HG03095 (cell line): ENCODE results near the gene SNX5.
"Not testable (repeated sequence)": the region's sequence is repeated elsewhere in the genome, so short reads cannot be mapped to it uniquely, and the experiment has no call there.

ENCODE experiments used
- ATAC-seq: cut with Tn5 transposase; IDR thresholded peaks from one replicate; pipeline ENCODE4 v1.9.1; 2021; ENCODE audit warnings: moderate library complexity; ENCODE audit not compliant: unreplicated experiment

The SNX5 gene

DNA sequence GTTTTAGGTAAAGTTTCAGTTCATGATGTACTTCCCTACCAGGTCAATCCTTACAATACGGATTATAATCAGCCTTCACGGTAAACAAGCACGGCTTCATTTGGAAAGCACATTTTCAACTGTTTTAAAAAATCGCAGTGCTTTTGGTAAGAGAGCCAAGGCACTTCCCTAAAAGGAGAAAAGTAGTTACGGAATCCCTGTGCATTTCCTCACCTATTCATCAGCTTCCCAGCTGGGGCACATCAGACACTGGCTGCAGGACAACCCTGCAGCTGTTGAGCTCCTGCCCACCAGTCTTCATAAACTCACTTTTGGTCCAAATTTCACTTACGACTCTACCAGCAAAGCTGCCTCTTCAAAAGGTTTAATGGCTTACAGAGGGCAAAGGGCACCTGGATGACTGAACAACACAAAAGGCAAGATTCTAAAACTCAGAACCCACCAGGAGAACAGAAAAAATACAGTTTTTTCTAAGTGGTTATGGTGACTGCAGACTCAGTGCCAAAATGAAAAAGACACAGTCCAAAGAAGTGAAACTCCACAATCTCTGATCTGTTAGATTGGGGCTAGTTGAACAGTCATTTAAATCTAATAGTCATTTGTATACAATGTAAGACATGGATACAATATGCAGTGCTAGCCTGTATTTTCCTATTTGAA lies 7.5 kb downstream of the SNX5 start:
- ATAC-seq = no peak

DNA sequence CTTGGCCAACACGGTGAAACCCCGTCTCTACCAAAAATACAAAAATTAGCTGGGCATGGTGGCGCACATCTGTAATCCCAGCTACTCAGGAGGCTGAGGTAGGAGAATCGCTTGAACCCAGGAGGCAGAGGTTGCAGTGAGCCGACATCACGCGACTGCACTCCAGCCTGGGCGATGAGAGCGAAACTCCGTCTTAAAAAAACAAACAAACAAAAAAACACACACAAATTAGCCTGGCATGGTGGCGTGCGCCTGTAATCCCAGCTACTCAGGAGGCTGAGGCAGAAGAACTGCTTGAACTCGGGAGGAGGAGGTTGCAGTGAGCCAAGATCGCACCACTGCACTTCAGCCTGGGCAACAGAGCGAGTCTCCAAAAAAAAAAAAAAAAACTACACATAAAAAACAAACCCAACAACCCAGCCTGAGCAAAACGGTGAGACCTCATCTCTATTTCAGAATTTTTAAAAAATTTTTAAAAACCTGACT lies 8.2 kb downstream of the SNX5 start:
- not testable (repeated sequence) for ATAC-seq

DNA sequence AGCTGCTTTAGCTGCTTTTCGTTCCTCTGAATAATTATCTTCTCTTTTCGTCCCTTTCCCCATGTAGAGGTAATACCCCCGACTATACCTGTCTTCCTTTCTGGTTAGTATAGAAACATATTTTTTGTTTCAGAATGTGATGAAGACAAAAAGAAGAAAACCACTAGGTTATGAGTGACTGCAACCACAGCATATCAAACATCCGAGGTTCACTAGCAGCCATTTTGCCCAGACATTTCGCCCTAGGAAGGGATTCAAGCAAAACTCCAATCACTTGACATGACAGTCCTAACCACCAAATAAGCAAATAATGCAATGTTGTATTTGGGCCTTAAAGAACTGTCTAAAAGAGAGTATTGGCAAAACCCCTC lies 9.4 kb downstream of the SNX5 start:
- peak; percentile 43 for ATAC-seq

DNA sequence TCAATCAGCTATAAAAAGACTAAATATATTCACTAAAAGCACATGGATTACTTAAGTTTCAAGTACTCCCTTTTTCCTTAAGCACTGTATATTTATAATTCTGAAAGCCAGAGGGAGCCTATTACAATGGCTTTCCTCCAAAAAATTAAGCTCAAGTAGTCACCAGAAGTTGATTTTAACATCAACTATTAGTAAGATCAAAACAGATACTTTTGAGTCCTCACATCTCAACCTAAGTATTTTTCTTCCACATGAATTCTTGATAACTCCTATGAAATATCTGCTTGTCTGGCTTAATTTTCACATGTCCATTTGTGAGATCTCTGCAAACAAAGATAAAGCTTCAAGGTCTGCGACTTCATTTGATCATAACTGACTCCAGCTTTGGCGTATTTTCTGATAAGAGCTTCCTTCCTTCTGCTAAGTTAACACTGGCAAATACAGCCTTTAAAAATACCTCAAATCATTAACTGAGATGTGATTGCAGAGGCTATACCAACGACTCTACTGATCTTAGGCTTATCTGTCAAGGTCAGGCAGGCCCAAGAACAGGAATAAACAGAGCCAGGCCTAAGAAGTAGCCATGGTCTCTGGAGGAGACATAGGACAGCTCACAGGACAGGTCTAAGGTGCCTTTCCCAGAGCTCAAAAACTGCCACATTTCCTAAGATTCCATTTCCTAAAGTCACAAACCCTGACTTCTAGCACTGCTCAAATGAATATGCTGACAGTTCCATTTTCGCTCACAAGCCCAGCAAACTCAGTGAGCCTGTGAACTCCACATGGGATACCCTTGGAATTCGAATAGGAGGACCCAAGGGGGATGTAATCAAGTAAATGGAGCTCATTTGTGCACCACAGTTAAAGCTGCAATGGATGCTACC lies 10.0 kb downstream of the SNX5 start:
- no peak for ATAC-seq

DNA sequence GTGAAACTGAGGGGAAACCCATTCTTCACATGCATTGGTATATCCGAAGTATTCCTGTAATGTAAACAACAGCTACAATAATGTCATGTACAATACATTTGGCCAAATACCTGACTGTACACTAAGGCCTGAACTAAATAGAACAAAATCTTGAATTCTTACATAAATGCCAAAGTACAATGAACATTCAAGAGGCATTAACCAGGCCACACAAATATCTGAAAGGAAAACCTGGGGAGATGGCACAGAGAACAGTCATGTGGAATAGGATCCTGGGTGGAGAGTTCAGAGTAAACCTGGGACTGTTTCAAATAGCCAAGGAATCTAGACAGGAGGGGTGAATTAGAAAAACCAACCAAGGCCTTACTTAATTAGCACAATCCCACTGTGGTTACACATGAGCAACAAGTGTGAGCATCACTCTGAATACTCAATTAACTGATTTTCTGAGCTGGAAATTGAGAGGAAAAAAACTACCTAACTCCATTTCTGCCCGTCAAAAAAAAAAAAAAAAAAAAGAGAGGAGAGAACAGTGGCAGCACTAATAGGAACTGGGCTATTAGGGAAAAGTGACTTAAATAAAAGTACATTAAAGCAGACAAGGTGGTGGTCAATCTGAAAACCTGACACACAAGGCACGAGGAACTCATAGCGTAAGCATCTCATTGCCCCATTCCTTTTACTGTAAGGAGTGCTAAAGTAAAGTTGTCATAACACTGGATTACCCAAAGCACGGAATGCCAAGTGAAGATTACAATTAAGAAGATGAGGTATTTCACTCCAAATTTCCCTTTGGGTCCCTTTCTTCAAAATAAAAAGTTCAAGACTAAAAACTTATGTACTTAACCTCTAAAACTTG lies 10.9 kb downstream of the SNX5 start:
- ATAC-seq = no peak

DNA sequence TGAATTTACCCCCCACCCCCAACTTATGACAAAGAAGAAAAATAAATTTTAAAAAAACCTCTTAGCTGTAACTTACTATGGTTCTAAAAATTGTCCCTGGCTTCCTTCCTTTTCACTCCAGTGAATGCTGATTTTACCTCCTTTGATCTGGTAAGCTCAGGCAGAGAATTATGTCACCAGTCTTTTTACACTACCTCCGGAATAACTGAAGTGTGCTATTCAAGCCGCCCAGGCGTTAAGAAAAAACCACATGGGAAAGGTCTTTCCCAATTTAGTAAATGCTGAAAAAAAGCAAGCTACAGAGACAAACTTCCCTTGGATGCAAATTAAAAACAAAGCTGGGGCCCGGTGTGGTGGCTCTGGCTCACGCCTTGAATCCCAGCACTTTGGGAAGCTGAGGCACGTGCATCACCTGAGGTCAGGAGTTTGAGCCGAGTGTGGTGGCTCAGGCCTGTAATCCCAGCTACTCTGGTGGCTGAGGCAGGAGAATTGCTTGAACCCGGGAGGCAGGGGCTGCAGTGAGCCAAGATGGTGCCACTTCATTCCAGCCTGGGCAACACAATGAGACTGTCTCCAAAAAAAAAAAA lies 12.4 kb downstream of the SNX5 start:
- ATAC-seq = no peak

DNA sequence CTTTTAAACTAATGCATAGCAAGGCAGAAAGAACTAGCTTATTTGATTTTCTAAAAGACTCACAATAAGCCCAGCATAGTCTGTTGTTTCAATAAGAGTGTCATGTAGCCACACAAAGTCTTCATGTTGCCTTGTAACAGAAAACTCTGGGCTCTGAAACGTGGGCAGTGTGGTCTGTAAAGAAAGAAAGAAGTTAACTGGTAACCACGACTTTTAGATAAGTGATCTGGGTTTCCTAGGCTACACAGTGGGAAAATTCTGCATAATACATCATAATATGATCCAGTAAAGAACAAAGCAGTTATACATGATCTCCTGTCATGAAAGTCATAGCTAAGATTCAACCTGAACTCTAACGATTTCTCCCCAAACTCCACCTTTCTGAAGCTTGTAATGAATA lies 13.3 kb downstream of the SNX5 start:
- ATAC-seq = no peak

DNA sequence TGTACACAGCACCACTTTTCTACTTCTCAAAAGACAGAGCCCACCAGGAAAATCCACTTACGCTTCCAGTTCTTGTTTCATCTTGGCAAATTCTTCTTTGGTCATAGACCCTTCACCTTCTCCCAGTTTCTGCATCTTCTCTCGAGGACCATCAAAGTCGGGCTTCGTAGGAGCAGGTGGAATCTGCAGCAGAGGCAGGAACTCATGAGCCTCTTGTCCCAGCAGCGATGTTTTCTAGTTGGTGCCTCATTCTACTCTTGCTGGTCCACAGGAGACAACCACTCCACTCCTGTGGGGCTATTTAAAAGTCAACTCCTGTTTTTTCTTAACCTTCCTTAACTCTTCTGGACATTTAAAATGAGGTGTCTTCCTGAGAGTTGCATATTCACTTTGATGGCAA lies 14.7 kb downstream of the SNX5 start:
- no peak for ATAC-seq

DNA sequence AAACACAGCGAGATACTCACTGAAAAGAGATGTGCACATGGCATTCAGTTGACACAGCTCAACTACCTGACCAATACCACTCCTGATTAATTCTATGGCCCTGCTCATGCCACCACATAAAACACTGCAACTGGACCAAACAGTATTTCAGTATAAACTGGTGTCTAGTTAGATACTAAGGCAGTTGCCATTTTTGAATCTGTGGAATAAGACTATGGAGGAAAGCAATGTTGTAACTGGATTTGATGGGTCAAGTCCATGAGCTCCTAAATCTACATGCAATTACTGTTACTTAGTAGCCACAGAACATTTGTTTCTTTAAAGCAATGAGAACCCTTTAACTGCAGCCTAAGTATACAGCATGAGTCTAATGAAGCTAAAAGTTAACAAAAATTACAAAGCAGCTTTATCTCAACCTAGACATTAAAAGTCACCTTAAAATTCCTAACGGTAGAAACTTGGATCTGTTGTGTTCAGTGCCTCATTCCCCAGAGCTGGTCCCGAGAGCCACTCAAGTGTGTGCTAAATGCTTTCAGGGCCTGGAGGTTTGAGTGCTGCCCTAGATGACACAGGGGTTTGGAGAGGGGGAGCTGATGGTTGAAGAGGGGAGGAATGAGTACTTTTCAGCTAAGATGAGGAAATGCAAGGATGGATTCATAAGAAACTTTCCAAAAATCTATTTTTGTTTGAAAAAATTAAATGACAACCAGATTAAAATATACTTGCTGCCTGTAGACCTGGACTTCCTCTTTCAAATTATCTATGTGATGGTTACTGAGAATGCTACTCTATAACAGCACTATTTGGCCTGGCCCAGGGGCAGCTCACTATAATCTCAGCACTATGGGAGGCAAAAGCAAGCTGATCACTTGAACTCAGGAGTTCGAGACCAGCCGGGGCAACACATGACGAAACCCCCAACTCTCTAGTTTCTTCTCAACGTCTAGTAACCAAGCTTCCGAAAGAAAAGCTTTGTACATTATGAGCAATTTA lies 15.6 kb downstream of the SNX5 start:
- no peak for ATAC-seq

DNA sequence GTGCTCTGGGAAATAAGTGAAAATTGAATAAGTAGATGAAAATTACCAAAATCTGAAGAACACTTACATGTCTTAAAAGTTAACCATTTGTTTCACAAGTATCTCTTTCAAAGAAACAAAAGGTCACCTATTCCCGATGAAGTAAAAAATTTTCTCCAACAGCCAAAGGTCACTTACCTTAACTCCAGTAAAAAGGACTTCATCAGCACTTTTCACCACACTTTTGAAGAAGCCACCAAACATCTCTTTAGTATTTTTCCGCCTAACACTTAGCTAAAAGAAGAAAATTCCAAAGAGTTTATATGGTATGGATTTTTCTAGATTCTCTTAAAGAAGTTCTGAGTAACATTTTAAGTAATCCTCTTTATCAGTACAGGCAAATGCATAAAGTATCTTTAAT lies 17.3 kb downstream of the SNX5 start:
- no peak for ATAC-seq

DNA sequence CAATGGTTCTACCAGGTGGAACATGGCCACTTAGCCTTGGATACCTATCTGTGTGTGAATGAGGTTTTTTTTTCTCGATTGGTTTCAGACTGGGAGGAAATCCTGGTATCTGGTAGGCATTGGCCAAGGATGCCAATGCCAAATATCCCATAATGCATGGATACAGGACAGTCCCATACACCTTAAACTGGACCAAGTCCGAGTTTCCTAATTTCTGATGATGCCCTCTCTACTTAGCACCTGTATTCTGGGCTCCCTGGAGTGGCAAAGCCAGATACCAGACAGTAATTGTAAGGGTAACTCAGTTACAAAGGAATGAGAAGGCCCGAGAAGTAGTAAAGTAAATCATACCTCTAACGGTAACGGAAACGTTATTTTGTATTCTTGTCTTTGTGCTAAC lies 17.9 kb downstream of the SNX5 start:
- no peak for ATAC-seq

DNA sequence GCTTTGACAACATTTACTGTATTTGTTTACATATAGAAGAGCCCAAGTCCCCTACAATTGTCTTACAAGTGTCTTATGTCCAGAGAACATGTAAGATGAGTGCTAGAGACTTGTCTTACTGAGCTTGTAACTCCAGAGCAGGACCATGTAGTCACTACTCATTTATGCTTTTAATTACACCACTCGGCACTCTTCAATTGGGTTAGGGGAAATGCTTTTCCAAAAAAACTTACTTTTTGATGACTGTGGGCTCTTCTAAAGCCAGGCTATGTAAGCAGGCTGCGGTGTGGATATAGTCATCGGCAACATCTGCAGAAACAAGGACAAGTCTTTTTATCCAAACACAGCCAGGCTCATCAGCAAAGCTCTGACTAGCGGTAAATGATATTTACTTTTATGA lies 18.7 kb downstream of the SNX5 start:
- ATAC-seq = no peak

DNA sequence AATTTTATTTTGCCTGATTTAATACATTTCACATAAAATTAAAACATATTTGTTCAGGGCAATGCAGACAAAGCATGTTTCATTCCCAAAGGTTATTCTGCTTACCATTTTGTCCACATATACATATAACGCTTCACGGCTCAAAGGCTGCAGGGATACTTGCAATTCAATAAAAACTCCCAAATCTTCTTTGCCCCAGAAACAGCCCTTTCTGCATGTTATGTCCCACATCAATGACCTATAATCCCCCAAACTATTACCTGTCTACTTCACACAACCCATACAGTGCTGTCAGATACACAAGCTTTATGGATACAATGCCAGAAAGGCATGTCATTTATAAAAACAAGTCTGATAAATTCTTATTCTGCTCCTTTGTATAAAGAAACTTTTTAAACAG lies 20.2 kb downstream of the SNX5 start:
- no peak for ATAC-seq

DNA sequence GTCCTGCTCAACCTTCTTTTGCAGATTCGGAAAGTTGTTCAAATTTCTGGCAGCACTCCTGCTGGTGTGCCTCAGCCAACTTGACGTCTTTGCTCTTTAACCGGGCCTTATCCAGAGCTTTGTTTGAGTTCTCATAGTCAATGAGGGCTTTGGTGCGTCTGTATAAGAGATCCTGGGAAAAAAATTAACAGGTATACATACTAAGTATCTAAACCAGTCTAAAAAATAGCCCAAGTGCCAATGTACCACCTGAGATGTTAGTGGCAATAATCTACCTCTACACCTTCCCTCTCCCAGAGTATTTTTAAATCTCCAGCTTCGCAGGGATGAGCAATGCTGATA lies 21.1 kb downstream of the SNX5 start:
- ATAC-seq = no peak

DNA sequence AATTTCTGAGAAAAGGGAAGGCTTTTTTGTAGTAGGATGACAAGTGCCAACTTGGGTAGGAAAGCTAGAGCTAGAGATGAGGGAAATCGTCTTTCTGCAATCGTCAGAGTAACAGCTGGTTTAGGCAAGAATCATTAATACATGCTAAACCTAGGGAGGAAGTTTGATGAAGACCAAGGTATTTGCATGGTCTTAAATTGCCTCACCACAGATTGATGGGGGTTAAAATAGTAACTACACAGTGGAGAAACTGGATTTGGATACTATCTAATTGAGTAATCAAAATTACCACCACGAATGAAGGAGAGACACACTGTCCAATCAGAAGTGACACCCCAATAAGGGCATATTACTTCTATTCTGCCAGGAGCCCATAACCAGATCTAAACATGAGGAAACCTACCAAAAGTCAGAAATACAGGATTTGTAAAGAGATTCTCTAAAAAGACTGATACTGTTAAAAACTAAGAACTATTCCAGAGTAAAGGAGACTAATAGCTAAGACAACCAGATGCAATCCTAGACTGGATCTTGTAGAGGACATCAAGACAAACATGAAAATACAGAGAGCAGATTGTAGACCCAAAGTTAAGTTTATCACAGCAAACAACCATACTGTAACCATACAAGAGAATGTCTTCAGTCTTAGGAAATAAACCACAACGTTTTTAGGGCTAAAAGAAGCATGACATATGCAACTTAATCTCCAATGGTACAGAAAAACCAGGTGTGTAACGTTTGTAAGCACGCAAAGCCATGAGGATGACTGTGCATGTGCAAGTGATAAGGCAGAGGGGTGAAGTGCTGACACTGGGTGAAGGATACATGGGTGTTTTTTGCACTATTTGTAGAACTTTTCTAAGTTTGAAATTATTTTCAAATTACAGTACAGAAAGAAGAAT lies 21.8 kb downstream of the SNX5 start:
- ATAC-seq = no peak

DNA sequence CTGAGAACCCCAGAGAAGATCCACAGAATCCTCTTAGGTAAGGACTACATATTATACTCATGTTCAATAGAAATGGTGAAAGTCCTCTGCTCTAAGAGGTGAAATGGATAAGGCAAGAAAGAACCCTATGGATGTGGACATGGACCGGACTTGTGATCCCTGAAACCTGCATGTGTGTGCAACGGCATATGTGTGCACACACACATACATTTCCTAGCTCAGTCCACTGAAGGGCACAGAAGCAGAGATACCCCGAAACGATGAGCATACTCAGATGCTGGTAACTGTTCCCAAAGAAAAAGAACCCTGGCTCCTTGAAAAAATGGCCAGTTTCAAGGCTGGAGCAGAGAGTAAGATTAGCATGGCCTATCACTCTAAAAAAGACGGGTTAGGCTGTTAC lies 22.6 kb downstream of the SNX5 start:
- no peak for ATAC-seq

DNA sequence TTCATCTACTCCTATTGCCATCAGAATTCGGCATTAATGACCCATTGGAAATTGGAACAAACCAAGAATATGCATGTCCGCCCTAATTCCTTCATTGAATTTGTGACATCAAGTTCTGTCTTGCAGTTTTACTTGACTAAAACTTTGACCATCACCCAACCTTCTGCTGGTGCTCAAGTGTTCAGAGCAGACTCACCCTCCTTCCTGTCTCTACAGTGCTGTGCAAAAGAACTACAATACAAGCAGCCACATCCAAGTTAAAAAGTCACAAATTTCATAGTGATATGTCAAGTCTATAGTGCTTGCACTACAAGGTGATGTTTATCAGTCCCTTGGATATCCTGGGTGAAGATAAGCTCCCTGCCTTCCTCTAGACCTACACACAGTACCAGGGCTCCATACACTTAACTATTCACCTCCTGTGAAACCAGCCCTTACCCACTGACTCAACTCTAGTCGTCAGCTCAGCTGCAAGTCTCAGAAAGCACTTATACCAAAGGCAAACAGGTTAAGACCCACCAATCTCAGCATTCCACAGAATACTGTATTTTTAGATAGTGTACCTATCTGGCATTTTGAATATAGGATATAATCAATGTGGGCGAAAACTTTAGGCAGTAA lies 23.6 kb downstream of the SNX5 start:
- ATAC-seq = no peak

DNA sequence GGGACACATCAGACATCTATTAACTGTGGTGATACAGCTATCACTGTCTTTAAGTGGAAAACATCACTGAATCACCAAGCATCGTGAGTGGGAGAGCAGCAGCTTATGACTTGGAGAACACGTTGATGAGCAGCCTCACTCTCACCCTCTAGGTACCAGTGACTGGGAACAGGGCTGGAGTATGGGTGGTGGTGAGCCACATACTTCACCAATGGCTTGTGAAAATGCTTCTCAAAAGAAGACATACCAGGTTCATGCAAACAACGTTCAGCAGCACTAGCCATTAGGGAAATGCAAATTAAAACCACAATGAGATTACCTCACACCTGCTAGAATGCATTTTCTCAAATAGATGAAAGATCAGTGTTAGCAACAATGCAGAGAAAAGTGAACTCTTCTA lies 25.3 kb downstream of the SNX5 start:
- ATAC-seq = peak; percentile 57

DNA sequence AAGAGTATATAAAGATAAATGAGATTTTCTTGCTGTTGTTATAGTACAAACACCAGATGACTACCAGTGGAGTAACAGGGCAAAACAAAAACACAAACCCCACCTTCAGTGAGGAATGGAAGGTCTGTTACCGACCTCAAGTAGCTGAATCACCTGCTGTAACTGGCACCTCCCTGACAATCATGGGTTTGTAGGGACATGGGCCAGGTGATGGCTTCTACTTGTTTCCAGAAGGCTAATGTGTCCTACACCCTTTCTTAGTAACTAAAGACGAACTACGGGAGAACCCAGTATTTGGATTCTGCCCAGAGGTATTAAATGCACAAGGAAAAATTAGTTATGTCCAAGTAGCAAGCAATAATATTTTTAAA lies 26.8 kb downstream of the SNX5 start:
- ATAC-seq = no peak
